ENCODE measurements around the gene CUX1.

DNA sequence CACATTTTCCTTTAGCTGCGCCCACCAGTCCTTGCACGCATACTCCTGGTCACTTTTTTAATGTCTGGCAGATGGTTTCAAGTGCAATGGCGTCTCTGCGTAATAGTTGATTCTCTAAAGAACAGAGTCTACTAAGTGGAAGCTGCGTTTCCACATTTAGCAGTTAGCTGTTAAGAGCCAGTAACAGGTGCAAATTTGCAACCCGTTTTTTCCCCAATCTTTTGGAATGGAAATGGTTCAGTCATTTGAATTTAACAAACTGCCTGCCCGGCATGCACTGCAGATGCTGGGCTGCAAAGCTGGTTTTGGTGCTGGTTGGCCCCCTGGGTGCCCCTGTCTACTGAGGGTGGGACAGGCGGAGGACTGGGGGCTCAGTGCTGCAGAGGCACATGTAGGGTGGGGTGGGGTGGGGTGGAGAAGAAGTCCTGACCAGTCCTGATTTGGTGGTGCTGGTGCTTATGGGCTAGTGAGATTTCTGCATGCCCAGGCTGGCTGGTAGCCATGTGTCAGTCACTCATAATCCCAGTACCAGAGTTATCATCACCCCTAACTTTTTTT is 43.9 kb downstream of the CUX1 start:
- TF ChIP-seq, protein P1, sequence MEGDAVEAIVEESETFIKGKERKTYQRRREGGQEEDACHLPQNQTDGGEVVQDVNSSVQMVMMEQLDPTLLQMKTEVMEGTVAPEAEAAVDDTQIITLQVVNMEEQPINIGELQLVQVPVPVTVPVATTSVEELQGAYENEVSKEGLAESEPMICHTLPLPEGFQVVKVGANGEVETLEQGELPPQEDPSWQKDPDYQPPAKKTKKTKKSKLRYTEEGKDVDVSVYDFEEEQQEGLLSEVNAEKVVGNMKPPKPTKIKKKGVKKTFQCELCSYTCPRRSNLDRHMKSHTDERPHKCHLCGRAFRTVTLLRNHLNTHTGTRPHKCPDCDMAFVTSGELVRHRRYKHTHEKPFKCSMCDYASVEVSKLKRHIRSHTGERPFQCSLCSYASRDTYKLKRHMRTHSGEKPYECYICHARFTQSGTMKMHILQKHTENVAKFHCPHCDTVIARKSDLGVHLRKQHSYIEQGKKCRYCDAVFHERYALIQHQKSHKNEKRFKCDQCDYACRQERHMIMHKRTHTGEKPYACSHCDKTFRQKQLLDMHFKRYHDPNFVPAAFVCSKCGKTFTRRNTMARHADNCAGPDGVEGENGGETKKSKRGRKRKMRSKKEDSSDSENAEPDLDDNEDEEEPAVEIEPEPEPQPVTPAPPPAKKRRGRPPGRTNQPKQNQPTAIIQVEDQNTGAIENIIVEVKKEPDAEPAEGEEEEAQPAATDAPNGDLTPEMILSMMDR (IDR thresholded peaks at IDR 0.05): no peak
- TF ChIP-seq POLR2A (IDR thresholded peaks at IDR 0.05): no peak
